ENCODE measurements around the gene IL1RN. TPM values are rescaled to one million over a fixed set of nuclear protein-coding genes. Genes with fewer than 3 reads are reported as not detected.

Gene IL1RN
- total RNA-seq, 2 donors from 2014 or later = 1.6 to 2.1 TPM

DNA sequence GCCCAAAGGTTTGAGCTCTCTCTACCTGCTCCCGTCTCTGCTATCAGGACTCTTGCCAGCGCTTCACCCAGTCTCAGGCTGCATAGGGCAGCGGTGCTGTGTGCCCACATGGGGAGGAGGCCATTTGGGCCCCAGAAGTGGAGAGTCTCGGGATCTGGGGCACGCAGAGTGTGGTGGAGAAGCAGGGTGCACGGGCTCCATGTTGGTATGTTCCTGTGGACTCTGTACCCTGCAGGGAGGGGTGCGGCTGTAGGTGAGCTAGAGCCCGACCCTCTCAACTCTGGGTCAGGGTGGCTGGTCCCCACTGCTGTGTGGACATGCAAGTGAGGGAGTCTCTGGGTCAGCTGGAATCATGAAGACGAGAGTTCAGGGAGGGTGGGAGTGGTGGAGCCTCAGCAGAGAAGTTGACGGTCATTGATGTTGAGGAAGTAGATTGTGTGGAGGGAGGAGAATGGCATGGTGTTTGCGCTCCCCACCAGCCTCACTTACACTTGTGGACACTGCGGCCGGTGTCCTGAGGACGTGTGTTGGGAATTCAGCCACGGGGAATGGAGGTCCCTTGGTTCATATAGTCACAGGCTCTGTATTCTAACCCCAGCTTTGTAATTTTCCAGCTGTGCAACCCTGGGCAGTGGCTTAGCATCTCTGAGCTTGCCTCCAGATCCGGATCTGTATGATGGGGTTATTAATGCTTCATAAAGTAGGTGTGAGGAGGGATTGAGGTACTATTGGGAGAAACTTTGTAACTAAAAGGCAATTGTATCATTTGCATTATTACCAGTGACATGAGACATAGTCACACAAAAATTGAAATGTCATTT is 45.5 kb downstream of the IL1RN start:
- DNase-seq (ENCODE audit: low spot score in 2 of 2) = no peak
- Mint-ChIP-seq H3K36me3 (peaks cover 32 to 55% of the 10 kb centered on the region in 2 donors), H3K9me3 (peaks cover 5% of the 10 kb centered on the region in 2 donors), H3K27ac (peak overlapping the region; percentile 93 to 96)
- no peak for ATAC-seq

DNA sequence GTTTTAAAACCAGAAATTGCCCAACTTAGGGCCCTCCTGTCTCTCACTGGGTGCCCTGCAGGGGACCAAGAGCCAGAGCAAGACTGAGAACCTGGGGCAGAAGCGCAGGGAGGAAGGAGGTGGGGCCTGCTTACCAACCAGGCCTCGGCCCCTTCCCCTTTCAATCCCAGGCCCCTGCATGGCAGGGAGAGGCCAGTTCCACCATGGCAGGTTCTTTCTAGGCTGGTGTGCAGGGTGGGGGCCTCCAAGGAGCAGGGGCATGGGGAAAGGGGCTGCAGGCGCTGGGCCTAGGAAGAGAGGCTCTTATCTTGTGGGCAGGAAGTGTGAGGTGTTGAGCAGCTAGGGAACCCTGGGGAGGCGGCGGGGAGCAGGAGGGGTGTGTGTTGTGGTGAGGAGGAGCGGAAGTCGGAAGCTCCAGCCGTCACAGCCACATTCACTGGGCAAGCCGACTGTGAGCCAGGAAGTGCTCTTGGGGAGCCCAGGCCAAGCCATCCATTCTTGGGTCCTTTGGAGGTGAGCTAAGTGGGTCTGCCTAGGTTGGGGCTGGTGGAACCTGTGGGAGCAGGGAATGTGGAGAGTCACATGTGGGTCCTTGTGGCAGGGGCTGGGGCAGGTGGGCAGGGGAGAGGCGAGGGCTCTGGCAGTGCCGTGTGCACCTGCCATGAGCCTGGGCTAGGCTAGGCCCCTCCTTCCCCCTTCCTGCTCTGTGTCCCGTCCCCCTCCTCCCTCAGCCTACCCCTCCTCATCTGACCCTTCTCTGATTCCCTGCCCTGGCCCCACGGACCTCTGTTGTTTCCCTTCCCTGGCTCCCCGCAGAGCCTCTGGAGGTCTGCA is 46.4 kb downstream of the IL1RN start, which contains the start of gene PSD4:
Gene PSD4 (plus strand): TSS at position 430 of the 834 bp plus-strand sequence. CDS start 8,486 bp downstream, outside the sequence.
- peaks cover 5% of the 10 kb centered on the region in 2 donors for H3K9me3 Mint-ChIP-seq
- peaks cover 32 to 63% of the 10 kb centered on the region in 2 donors for H3K36me3 Mint-ChIP-seq
- DNase-seq (ENCODE audit: low spot score in 2 of 2) (peak; percentile 78 to 91), ATAC-seq (peak; percentile 79 to 89)
- H3K27ac Mint-ChIP-seq = peak within 1 kb of the TSS; percentile 93 to 96

DNA sequence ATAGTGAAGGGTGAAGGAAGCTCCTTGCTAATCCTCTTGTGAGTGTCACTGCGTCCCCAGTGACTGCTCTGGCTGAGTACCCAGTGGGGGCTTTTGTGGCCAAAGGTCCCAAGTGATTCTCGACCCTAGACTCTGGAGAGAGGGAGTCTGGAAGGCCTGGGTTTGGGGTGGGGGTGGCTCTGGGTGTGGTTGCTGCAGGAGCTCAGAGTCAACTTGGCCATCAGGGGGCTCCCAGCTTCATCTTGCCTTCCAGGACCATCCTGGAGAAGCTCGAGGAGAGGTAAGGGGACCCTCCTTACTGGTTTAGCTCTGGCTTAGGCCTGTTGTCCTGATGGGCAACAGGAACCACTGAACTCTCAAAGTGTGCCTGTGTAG is 47.0 kb downstream of the IL1RN start:
- H3K36me3 Mint-ChIP-seq = peaks cover 36 to 68% of the 10 kb centered on the region in 2 donors
- no peak for ATAC-seq
- peak overlapping the region; percentile 93 to 96 for H3K27ac Mint-ChIP-seq
- no peak for DNase-seq (ENCODE audit: low spot score in 2 of 2)
- H3K9me3 Mint-ChIP-seq = peaks cover 5% of the 10 kb centered on the region in 2 donors

DNA sequence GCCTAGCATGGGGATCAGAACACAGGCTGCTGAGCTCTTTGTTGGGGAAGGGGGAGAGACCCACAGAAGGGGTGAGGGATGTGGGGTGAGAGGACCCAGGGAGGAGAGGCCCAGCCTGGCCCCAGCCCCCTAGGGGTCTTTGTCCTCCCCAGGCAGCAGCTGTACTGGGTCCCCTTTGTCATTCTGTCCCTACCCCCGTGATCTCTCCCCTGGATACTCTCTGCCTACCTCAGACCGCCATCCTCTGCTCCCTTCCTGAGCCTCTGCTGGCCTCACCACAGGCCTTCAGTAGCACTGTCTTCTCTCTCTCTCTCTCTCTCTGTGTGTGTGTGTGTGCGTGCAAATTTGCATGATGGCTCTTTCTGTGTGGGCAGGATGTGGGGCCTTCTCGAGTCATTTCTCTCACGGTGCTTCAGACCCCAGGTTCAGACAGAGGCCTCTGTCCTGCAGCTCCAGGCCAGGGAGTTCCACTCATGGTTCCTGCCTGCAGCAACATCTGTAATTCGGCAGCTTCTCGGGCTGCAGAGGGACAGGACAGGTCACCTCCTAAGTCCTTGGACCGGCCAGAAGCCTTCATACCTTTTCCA is 47.7 kb downstream of the IL1RN start:
- Mint-ChIP-seq H3K9me3 (peaks cover 5% of the 10 kb centered on the region in 2 donors), H3K36me3 (peaks cover 36 to 63% of the 10 kb centered on the region in 2 donors)
- peak; percentile 66 to 73 for ATAC-seq

DNA sequence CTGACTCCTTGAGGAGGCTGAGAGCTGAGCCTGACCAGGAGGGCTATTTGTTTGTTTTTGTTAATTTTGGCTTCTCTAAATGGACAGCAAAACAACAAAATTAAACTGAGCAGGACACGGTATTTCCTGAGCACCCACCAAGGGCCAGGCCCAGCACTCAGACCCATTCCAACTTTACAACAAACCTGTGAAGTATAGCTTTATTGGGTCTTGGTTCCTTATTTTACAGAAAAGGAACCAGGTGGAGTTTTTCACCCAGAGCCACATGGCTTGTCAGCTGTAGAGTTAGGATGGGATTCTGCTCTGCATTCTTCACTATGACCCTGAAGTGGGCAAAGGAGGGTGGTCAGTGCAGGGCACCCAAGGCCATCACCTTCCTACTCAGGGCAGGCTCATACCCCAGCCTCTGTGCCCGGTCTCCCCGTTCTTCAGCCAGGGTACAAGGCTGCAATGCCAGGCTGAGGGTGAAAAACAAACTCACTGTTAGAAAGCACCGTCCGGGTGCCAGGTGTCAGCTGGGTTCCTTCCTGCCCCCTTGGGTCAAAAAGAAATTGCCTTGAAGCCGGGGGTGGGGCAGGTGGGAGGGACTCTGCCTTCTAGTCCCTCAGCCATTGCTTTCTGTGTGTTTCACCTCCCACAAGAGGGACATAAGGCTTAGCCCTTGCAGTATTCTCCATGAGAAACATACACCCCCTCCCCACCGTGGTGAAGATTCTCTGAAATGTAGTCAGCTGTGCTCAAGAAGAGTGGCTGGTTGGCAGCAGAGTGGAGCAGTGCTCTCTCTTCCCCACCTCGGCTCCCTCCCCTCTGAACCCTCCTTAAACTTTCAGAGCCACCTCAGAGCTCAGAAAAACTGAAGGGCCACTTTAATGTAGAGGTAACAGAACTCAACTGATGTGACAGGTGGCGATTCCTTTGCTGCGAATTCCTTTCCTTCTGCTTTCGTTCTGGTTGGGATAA is 48.6 kb downstream of the IL1RN start:
- no peak for DNase-seq (ENCODE audit: low spot score in 2 of 2)
- ATAC-seq = no peak
- H3K27ac Mint-ChIP-seq = peak overlapping the region; percentile 86 to 93
- H3K36me3 Mint-ChIP-seq = peaks cover 35 to 67% of the 10 kb centered on the region in 2 donors
- peaks cover 3 to 4% of the 10 kb centered on the region in 2 donors for H3K9me3 Mint-ChIP-seq

More for the DNA sequence above, 47.7 kb downstream of the IL1RN start:
- DNase-seq (ENCODE audit: low spot score in 2 of 2) = peak; percentile 62 to 84
- peak overlapping the region; percentile 86 to 93 for H3K27ac Mint-ChIP-seq

DNA sequence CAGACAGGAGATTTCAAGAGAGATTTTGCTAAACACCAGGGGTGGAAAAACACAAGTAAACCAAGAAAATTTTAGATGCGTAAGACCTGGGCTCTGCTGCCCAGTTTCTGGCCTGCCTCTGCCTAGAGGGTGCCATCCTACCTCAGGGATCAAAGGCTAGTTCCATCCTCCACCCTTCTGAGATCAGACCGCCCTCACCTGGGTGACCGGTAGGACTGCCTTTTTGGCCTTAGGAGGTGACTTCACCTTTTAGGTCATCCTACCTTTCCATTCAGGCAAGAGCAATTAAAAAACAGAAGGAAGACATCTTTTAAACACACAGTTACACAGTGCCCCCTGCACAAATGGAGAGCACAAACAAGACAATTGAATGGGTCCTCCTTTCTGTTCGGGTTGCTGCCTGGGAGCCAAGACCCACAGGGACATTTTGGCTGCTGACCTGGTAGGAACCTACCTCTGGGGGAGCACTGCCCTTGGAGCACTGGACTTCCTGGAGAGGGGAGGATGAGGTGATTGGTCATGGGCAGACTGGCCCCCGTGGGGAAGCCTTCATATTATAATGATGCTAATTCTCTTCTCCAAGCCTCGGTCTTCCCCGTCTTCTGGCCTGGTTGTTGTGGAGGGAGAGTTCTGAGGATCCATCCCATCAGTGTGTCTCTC is 49.4 kb downstream of the IL1RN start:
- ATAC-seq = no peak
- H3K27ac Mint-ChIP-seq = peak overlapping the region; percentile 83 to 93
- DNase-seq (ENCODE audit: low spot score in 2 of 2) = no peak
- peaks cover 27 to 59% of the 10 kb centered on the region in 2 donors for H3K36me3 Mint-ChIP-seq
- no peaks in the 10 kb centered on the region for H3K9me3 Mint-ChIP-seq

DNA sequence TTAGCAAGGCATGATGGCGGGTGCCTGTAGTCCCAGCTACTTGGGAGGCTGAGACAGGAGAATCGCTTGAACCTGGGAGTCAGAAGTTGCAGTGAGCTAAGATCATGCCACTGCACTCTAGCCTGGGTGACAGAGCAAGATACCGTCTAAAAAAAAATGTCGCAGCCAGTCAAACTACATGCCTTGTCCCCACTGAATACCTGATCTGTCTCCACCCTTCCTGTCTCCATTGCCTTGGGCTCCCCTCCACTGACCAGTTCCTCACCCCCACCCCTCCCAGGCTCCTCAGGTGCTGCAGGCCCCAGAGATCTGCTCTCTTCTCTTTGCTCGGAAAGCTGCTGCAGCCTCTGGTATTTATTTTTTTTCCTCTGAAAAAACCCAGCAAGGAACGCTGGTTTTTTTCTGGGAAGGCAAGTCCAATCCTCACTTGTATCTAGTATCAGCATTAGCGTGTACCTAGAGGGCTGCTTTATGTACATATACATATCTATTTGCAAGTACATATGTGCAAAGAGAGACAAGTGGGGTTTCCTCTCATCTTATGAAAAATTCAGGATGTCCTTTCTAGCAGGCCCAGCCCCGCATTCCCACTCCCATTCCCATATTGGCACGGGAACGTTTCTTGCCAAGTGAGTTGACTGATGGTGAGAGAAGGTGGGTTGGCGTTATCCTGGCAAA is 50.8 kb downstream of the IL1RN start:
- no peaks in the 10 kb centered on the region for H3K9me3 Mint-ChIP-seq

DNA sequence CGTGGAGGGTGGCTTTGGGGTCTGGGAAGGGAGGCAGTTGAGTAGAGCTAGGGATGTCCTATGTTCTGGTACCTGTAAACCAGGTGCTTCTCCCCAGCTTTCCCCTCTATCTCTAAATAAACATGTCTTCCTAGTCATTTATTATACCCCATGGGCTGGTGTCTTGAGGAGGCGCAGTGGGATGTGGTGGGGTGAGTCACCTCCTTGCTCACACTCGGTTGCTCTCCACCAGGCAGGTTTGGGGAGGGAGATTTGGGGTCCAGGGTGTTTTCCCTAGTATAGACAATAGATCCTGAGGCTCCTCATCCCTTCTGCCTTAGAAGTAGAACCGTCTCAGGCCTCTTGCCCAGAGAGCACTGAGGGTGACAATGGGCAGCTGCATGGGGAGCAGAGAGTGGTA is 51.5 kb downstream of the IL1RN start:
- DNase-seq (ENCODE audit: low spot score in 2 of 2) (peak in 1 of 2 donors; percentile 78), ATAC-seq (peak; percentile 39 to 67)
- Mint-ChIP-seq H3K27ac (peak overlapping the region; percentile 0 to 69), H3K9me3 (no peaks in the 10 kb centered on the region), H3K36me3 (peaks cover 31 to 63% of the 10 kb centered on the region in 2 donors)

More for the DNA sequence above, 50.8 kb downstream of the IL1RN start:
- DNase-seq (ENCODE audit: low spot score in 2 of 2) = no peak
- Mint-ChIP-seq H3K27ac (peak overlapping the region; percentile 0 to 69), H3K36me3 (peaks cover 27 to 57% of the 10 kb centered on the region in 2 donors)
- no peak for ATAC-seq

DNA sequence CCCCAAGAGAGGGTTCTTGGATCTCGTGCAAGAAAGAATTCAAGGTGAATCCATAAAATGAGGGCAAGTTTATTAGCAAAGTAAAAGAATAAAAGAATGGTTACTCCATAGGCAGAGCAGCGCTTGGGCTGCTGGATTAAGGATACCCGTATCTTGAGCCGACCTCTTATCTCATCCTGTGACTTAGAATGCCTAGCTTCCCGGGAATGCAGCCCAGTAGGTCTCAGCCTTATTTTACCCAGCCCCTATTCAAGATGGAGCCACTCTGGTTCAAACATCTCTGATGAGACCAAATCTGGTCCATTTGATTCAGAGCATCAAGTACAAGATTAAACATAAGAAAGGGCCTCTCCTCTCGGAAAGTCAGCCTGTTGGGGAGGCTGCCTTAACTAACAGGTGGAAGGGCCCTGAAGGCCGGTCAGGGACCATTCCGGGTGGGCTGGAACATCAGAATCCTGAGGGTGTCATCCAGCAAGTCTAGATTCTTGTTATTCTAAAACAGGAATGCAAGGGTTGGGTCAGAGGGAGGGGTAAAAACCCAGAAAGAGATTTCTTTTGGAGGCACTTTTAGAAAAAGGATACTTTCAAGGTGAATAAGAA is 52.1 kb downstream of the IL1RN start:
- Mint-ChIP-seq H3K9me3 (no peaks in the 10 kb centered on the region), H3K36me3 (peaks cover 32 to 58% of the 10 kb centered on the region in 2 donors), H3K27ac (peak overlapping the region; percentile 0 to 69)
- DNase-seq (ENCODE audit: low spot score in 2 of 2) (no peak), ATAC-seq (no peak)

DNA sequence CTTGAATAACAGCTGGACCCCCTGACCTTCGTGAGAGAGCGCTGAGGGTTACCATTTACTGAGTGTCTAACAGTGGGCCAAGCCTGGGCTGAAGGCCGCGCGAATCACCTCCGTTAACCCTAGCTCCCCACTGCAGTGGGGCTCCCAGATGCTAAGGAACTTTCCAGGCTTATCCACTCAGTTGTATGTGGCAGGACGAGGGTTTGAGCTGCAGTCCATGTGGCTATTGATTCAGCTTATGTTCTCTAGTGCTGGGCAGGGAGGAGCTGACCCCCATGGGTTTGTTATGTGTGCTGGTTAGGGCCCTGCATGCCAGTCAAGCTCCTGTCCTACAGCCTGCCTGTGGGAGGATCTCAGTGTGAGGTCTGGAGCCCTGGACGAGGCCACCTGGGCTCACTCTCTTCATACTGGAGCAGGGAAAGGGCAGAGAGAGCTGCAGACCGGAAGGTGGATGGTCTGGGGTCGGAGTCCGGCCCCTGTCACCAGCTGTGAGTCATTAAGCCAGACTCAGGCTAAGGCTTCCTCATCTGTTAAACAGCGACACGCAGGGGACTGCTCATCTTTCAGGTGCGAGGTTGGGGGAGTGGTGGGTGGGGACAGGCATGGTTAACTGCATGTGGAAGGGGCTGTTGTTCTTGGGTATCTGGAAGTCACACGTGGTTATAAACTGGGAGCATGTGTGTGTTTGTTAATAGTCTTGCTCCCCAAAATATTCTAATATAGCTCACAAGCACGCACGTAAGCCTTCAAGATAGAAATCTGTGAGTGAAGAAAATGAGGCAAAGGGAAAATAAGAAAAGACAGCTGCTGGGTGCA is 52.9 kb downstream of the IL1RN start:
- peak in 1 of 2 donors; percentile 63 for ATAC-seq
- Mint-ChIP-seq H3K9me3 (no peaks in the 10 kb centered on the region), H3K27ac (peak overlapping the region; percentile 69 to 89), H3K36me3 (peaks cover 26 to 50% of the 10 kb centered on the region in 2 donors)
- peak in 1 of 2 donors; percentile 55 for DNase-seq (ENCODE audit: low spot score in 2 of 2)

DNA sequence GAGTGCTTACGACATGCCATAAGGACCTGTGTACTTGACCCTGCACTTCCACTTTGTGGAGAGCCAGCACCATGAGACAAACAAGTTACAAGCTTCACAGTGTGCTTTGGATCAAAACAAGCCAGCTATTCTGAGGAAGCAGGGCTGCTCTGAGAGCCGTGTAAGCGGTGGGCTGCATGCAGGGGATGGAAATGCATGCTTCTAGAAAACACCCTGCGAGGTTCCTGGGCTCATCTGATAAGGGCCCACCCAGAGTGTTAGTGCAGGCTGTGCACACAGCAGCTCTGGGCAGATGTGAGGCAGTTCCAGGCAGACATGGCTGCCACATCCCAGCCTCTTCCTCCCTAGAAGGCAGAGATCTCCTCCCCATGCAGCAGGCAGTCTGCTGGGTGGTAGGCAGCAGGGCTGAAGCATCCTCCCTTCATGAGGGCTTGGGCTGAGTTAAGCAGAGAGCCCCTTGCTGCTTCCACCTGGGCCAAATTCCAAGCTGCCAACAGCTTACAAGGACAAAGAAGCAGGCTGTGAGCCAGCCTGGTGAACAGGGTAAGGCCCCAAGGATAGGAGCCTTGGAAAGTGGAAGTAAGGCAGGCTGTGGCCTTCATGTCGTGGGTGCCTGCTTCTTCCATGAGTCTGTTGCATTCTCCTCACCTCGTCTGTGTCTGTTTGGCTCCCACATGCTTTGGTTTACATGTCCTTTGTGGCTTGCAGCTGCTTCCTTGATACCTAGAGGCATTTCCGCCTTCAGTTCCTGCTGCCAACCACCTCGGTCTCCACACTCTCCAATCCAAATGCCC is 54.1 kb downstream of the IL1RN start:
- ATAC-seq (no peak), DNase-seq (ENCODE audit: low spot score in 2 of 2) (no peak)
- peaks cover 21 to 52% of the 10 kb centered on the region in 2 donors for H3K36me3 Mint-ChIP-seq
- H3K9me3 Mint-ChIP-seq = no peaks in the 10 kb centered on the region
- H3K27ac Mint-ChIP-seq = peak overlapping the region; percentile 69 to 89

DNA sequence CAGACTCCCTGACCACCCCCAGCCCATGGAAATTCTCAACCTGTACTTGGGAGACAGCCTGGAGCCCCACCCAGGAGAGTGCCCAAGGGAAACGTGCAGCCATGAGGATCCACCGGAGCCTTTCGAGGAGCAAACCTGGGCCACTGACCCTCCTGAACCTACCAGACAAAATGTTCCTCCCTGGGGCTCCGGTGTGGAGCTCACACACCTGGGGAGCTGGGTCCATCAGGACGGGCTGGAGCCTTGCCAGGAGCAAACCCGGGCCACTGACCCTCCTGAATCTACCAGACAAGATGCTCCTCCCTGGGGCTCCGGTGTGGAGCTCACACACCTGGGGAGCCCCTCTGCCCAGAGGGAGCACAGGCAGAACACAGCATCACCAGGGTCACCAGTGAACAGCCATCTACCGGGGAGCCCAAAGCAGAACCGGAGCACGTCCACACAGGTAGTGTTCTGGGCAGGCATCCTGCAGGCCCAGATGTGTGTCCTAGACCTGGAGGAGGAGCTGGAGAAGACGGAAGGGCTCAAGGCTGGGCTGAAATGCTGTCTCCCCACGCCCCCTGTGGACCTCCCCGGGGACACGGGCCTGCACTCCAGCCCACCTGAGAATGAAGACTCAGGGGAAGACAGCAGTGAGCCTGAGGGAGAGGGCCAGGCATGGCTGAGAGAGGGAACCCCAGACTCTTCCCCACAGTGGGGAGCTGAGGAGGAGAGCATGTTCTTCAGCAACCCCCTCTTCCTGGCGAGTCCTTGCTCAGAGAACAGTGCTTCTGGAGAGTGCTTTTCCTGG is 55.3 kb downstream of the IL1RN start:
- Mint-ChIP-seq H3K36me3 (peaks cover 10 to 44% of the 10 kb centered on the region in 2 donors), H3K9me3 (no peaks in the 10 kb centered on the region), H3K27ac (peak overlapping the region in 1 of 2 donors; percentile 69)
- ATAC-seq = no peak
- no peak for DNase-seq (ENCODE audit: low spot score in 2 of 2)
